ENCODE data around the gene HS3ST3B1.

Gene HS3ST3B1

DNA sequence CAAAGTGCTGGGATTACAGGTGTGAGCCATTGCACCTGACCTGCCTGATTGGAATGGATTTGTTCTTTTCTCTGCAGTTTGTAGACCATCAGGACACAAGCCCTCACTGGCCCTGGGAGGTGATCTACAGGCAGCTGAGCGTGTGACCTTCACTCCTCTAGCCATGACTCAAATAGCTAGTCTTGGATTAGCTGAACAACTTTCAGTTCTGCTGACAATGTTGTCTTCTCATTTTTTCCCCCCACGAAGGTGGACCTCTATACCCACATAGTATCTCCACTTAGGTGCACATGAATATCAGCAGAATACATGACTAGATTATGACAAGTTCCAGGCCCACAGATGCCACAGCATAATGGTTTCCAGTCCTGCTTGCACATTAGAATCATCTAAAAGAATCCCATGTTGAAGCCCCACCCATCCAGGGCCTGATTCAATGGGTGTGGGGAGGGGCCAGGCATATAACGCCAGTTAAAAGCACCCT lies 36.8 kb downstream of the HS3ST3B1 start:
- no peak for TF ChIP-seq RAD21 (IDR thresholded peaks at IDR 0.05; ENCODE audit: low read depth)
- TF ChIP-seq ZBTB7A (IDR thresholded peaks at IDR 0.05; ENCODE audit: low read depth) = no peak
- no peak for TF ChIP-seq NFIC (IDR thresholded peaks at IDR 0.05)
- no peak for TF ChIP-seq YY1 (IDR thresholded peaks at IDR 0.05; ENCODE audit: low read depth)
- TF ChIP-seq, protein P1, sequence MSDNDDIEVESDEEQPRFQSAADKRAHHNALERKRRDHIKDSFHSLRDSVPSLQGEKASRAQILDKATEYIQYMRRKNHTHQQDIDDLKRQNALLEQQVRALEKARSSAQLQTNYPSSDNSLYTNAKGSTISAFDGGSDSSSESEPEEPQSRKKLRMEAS (IDR thresholded peaks at IDR 0.05) = no peak
- TF ChIP-seq TCF12 (IDR thresholded peaks at IDR 0.05; ENCODE audit: low read depth) = no peak
- no peak for TF ChIP-seq FOXM1 (IDR thresholded peaks at IDR 0.05; ENCODE audit: borderline replicate concordance, low read depth)

DNA sequence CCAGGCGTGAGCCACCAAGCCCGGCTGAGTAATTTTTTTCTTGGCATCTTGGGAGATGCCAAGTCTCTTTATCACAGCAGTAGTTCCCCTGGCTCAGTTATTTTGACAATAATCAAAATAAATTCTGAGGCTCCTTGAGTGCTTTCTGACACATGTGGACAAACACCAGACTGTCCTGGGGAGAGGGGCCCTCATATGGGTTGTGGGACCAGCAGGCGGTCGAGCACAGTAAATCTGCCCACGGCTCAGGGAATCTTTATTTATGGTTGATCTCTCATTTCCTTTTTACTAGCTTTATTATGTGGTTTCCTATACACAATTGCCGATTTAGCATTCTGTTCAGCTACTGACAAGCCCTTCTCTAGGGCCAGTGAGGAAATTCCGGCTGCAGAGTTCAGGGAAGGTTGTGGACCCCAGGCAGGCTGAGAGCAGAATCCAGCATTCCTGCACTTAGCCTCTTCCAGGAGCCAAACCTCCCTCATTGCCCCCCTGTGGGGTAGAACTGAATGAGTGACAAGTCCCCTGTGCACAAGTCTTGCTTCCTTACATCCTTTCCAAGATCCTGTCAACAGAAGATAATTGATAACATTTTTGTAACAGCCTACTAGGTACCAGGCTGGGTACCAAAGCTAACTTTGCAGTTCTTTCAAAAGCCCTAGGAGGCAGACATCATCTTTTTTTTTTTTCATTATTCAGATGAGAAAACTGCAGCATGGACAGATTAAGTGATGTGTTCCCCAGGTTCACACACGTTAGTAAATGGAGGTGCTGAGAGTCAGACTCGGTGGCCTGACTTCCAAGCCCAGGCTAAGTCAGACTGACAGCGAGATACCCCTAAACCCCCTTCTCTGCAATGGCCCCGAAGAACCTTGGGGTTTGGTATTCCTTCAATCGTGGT lies 40.2 kb downstream of the HS3ST3B1 start:
- no peak for TF ChIP-seq RAD21 (IDR thresholded peaks at IDR 0.05; ENCODE audit: low read depth)
- no peak for TF ChIP-seq TEAD4 (IDR thresholded peaks at IDR 0.05)
- TF ChIP-seq, protein P1 (IDR thresholded peaks at IDR 0.05) = no peak
- no peak for TF ChIP-seq TAF1 (IDR thresholded peaks at IDR 0.05; ENCODE audit: low read depth)
- no peak for TF ChIP-seq NFIC (IDR thresholded peaks at IDR 0.05)
- TF ChIP-seq CEBPB (IDR thresholded peaks at IDR 0.05) = no peak
- TF ChIP-seq, protein P2, sequence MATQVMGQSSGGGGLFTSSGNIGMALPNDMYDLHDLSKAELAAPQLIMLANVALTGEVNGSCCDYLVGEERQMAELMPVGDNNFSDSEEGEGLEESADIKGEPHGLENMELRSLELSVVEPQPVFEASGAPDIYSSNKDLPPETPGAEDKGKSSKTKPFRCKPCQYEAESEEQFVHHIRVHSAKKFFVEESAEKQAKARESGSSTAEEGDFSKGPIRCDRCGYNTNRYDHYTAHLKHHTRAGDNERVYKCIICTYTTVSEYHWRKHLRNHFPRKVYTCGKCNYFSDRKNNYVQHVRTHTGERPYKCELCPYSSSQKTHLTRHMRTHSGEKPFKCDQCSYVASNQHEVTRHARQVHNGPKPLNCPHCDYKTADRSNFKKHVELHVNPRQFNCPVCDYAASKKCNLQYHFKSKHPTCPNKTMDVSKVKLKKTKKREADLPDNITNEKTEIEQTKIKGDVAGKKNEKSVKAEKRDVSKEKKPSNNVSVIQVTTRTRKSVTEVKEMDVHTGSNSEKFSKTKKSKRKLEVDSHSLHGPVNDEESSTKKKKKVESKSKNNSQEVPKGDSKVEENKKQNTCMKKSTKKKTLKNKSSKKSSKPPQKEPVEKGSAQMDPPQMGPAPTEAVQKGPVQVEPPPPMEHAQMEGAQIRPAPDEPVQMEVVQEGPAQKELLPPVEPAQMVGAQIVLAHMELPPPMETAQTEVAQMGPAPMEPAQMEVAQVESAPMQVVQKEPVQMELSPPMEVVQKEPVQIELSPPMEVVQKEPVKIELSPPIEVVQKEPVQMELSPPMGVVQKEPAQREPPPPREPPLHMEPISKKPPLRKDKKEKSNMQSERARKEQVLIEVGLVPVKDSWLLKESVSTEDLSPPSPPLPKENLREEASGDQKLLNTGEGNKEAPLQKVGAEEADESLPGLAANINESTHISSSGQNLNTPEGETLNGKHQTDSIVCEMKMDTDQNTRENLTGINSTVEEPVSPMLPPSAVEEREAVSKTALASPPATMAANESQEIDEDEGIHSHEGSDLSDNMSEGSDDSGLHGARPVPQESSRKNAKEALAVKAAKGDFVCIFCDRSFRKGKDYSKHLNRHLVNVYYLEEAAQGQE (IDR thresholded peaks at IDR 0.05; ENCODE audit: low read depth) = no peak
- no peak for TF ChIP-seq EGR1 (IDR thresholded peaks at IDR 0.05)
- TF ChIP-seq EP300 (IDR thresholded peaks at IDR 0.05; ENCODE audit: borderline replicate concordance) = no peak
- TF ChIP-seq TCF12 (IDR thresholded peaks at IDR 0.05; ENCODE audit: low read depth) = no peak
- TF ChIP-seq, protein P3, sequence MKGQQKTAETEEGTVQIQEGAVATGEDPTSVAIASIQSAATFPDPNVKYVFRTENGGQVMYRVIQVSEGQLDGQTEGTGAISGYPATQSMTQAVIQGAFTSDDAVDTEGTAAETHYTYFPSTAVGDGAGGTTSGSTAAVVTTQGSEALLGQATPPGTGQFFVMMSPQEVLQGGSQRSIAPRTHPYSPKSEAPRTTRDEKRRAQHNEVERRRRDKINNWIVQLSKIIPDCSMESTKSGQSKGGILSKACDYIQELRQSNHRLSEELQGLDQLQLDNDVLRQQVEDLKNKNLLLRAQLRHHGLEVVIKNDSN (IDR thresholded peaks at IDR 0.05) = no peak
- TF ChIP-seq ZBTB7A (IDR thresholded peaks at IDR 0.05; ENCODE audit: low read depth) = no peak
- no peak for TF ChIP-seq FOXM1 (IDR thresholded peaks at IDR 0.05; ENCODE audit: borderline replicate concordance, low read depth)
- TF ChIP-seq YY1 (IDR thresholded peaks at IDR 0.05; ENCODE audit: low read depth) = no peak
- TF ChIP-seq CREB1 (IDR thresholded peaks at IDR 0.05; ENCODE audit: low read depth) = no peak

DNA sequence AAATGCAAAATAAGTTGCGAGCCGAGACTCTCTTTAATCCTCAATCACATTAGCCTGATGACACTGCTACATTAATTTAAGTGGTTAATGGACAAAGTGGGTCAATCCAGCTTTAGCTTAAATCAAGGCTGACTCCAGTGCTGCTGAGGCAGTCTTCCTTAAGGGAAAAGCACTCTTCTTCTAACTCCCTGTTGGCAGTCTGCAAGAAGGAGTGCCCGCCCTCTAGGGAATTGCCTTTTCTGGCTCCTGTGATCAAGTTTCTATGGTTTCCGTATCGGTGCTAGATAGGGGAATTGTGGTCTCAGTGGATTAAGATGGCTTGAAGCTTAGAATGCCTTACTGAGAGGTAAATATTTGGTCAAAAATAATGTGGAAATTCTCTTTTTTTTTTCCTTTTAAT lies 41.0 kb downstream of the HS3ST3B1 start:
- TF ChIP-seq CREB1 (IDR thresholded peaks at IDR 0.05; ENCODE audit: low read depth) = no peak
- no peak for TF ChIP-seq CEBPB (IDR thresholded peaks at IDR 0.05)
- TF ChIP-seq NFIC (IDR thresholded peaks at IDR 0.05) = no peak
- TF ChIP-seq, protein P2 (IDR thresholded peaks at IDR 0.05; ENCODE audit: low read depth) = no peak
- TF ChIP-seq, protein P1 (IDR thresholded peaks at IDR 0.05) = no peak
- TF ChIP-seq, protein P3 (IDR thresholded peaks at IDR 0.05) = no peak
- TF ChIP-seq TAF1 (IDR thresholded peaks at IDR 0.05; ENCODE audit: low read depth) = no peak

DNA sequence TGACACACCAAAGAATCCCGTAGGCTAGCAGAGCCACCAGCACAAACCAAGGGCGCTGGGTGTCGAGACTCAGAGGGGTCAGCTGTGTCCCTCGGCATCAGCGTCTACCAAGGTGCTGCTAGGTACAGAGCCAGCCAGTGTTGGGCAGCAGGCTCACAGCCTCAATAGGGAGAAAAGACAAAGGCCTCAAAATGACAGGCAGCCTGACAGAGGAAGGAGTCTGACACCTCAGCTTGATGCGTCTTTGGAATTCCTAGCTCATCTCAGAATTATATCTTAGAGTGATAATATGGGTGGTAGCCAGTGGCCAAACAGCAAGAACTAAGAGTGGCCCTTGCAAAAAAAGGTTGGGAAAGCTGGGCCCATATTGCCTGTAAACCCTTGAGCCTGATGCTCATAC lies 45.9 kb downstream of the HS3ST3B1 start:
- TF ChIP-seq, protein P2 (IDR thresholded peaks at IDR 0.05; ENCODE audit: low read depth) = no peak

Data from Ishikawa (cell line).